ENCODE measurements around the gene PRRG1.
"Not testable (repeated sequence)": the region's sequence is repeated elsewhere in the genome, so short reads cannot be mapped to it uniquely, and the experiment has no call there.

PRRG1 gene

GRCh38 chrX:37378830-37379229 is 29.7 kb downstream of the PRRG1 start:
- no peak for DNase-seq (ENCODE audit: low read depth in 2 of 2)

- DNase-seq (ENCODE audit: low read depth in 2 of 2), result no peak
Measured at GRCh38 chrX:37380256-37380655, 31.1 kb downstream of the PRRG1 start.

GRCh38 chrX:37380924-37381323 is 31.8 kb downstream of the PRRG1 start:
- DNase-seq (ENCODE audit: low read depth in 2 of 2), result no peak

- no peak for DNase-seq (ENCODE audit: low read depth in 2 of 2)
Measured at GRCh38 chrX:37383313-37383712, 34.1 kb downstream of the PRRG1 start.

GRCh38 chrX:37388413-37388812 is 39.2 kb downstream of the PRRG1 start:
- DNase-seq (ENCODE audit: low read depth in 2 of 2), result no peak

GRCh38 chrX:37405956-37406355 is 56.8 kb downstream of the PRRG1 start:
- no peak for DNase-seq (ENCODE audit: low read depth in 2 of 2)

GRCh38 chrX:37407736-37408135 is 58.6 kb downstream of the PRRG1 start:
- DNase-seq (ENCODE audit: low read depth in 2 of 2), result no peak

- no peak for DNase-seq (ENCODE audit: low read depth in 2 of 2)
Measured at GRCh38 chrX:37409278-37409677, 60.1 kb downstream of the PRRG1 start.

- DNase-seq (ENCODE audit: low read depth in 2 of 2), result no peak
Measured at GRCh38 chrX:37420185-37420584, 71.0 kb downstream of the PRRG1 start.

- DNase-seq (ENCODE audit: low read depth in 2 of 2), result no peak
Measured at GRCh38 chrX:37420756-37421155, 71.6 kb downstream of the PRRG1 start.

- no peak for DNase-seq (ENCODE audit: low read depth in 2 of 2)
Measured at GRCh38 chrX:37424000-37424429, 74.9 kb downstream of the PRRG1 start.

- DNase-seq (ENCODE audit: low read depth in 2 of 2), result no peak
Measured at GRCh38 chrX:37425370-37425769, 76.2 kb downstream of the PRRG1 start.

GRCh38 chrX:37428962-37429361 is 79.8 kb downstream of the PRRG1 start:
- DNase-seq (ENCODE audit: low read depth in 2 of 2), result not testable (repeated sequence)

- DNase-seq (ENCODE audit: low read depth in 2 of 2), result no peak
Measured at GRCh38 chrX:37434362-37434761, 85.2 kb downstream of the PRRG1 start.

- no peak for DNase-seq (ENCODE audit: low read depth in 2 of 2)
Measured at GRCh38 chrX:37437160-37437559, 88.0 kb downstream of the PRRG1 start.

GRCh38 chrX:37441377-37441776 is 92.2 kb downstream of the PRRG1 start:
- no peak for DNase-seq (ENCODE audit: low read depth in 2 of 2)

- no peak for DNase-seq (ENCODE audit: low read depth in 2 of 2)
Measured at GRCh38 chrX:37445182-37445581, 96.0 kb downstream of the PRRG1 start.

GRCh38 chrX:37453821-37454220 is 104.7 kb downstream of the PRRG1 start:
- no peak for DNase-seq (ENCODE audit: low read depth in 2 of 2)

GRCh38 chrX:37454537-37455285 is 105.5 kb downstream of the PRRG1 start:
- DNase-seq (ENCODE audit: low read depth in 2 of 2), result no peak

GRCh38 chrX:37455381-37455780 is 106.2 kb downstream of the PRRG1 start:
- DNase-seq (ENCODE audit: low read depth in 2 of 2), result no peak

- DNase-seq (ENCODE audit: low read depth in 2 of 2), result not testable (repeated sequence)
Measured at GRCh38 chrX:37460285-37460684, 111.1 kb downstream of the PRRG1 start.

- DNase-seq (ENCODE audit: low read depth in 2 of 2), result no peak
Measured at GRCh38 chrX:37462346-37462745, 113.2 kb downstream of the PRRG1 start.

GRCh38 chrX:37468124-37468739 is 119.1 kb downstream of the PRRG1 start:
- no peak for DNase-seq (ENCODE audit: low read depth in 2 of 2)

- no peak for DNase-seq (ENCODE audit: low read depth in 2 of 2)
Measured at GRCh38 chrX:37470711-37471110, 121.5 kb downstream of the PRRG1 start.
